Panc1 (cell line): ENCODE measurements around the gene PWP1.

Source experiments
- CTCF ChIP-seq: fragments of 450-650 bp; IDR thresholded peaks from 2 replicates; pipeline ENCODE4 v1.5.1; 2017; ENCODE audit warnings: mild to moderate bottlenecking
- POLR2AphosphoS5 ChIP-seq: IDR thresholded peaks from 2 replicates; pipeline ENCODE4 v1.6.1; 2012; ENCODE audit warnings: mild to moderate bottlenecking, low read depth, low read length, moderate library complexity
- TCF7L2 ChIP-seq: IDR thresholded peaks from 2 replicates; pipeline ENCODE4 v1.6.1; 2011; ENCODE audit warnings: mild to moderate bottlenecking, low read depth, low read length, inconsistent platforms
- TF ChIP-seq, protein P1 (sequence below), 2 experiments: IDR thresholded peaks; 2 replicates each; pipeline ENCODE4 v1.6.1; 2011 to 2012; ENCODE audit warnings: low read depth in 2 of 2, control low read depth in 1 of 2, low read length in 1 of 2, mild to moderate bottlenecking in 1 of 2, moderate library complexity in 1 of 2; ENCODE audit not compliant: insufficient read depth in 1 of 2

DNA sequence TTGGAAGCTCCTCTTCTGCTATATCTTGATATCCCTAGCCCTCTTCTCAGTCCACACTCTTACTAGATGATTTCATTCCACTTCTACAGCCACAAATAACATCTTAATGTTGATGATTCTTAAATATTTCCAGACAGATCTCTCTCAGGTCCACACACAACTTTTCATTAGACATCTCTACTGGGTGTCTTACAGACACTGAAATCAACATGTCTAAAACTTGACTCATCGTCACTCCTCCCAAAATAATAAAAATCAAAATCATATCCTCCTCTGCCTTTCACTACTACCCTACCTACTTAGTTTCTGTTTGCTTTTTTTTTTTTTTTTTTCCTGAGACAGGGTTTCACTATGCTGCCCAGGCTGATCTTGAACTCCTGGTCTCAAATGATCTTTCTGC is 63.5 kb downstream of the PWP1 start:
- TF ChIP-seq, protein P1, sequence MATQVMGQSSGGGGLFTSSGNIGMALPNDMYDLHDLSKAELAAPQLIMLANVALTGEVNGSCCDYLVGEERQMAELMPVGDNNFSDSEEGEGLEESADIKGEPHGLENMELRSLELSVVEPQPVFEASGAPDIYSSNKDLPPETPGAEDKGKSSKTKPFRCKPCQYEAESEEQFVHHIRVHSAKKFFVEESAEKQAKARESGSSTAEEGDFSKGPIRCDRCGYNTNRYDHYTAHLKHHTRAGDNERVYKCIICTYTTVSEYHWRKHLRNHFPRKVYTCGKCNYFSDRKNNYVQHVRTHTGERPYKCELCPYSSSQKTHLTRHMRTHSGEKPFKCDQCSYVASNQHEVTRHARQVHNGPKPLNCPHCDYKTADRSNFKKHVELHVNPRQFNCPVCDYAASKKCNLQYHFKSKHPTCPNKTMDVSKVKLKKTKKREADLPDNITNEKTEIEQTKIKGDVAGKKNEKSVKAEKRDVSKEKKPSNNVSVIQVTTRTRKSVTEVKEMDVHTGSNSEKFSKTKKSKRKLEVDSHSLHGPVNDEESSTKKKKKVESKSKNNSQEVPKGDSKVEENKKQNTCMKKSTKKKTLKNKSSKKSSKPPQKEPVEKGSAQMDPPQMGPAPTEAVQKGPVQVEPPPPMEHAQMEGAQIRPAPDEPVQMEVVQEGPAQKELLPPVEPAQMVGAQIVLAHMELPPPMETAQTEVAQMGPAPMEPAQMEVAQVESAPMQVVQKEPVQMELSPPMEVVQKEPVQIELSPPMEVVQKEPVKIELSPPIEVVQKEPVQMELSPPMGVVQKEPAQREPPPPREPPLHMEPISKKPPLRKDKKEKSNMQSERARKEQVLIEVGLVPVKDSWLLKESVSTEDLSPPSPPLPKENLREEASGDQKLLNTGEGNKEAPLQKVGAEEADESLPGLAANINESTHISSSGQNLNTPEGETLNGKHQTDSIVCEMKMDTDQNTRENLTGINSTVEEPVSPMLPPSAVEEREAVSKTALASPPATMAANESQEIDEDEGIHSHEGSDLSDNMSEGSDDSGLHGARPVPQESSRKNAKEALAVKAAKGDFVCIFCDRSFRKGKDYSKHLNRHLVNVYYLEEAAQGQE (IDR thresholded peaks at IDR 0.05; ENCODE audit: insufficient read depth in 1 of 2, low read depth in 2 of 2, low read length in 1 of 2): no peak
- TF ChIP-seq CTCF: no peak
- no peak for TF ChIP-seq POLR2AphosphoS5
- no peak for TF ChIP-seq TCF7L2
